B cell (primary cell): ENCODE measurements around the gene CGNL1. TPM values are rescaled to one million over a fixed set of nuclear protein-coding genes. Genes with fewer than 3 reads are reported as not detected.

ENCODE experiments used
- ATAC-seq: fragments of 200-7000 bp; cut with Tn5 transposase; one replicate; pipeline ENCODE4 v1.10.0; 2021; ENCODE audit warnings: low read depth, mild to moderate bottlenecking, moderate number of reproducible peaks, moderate library complexity
- CTCF ChIA-PET: fragments of 350-600 bp; sonication (Branson Sonifier 250); formaldehyde crosslinking; loops from one replicate; lab custom pipeline; 2021; ENCODE audit warnings: antibody characterized with exemption, inconsistent platforms; lab: Charles Lee
- POLR2A ChIA-PET: fragments of 350-600 bp; sonication (Branson Sonifier 250); formaldehyde crosslinking; loops from one replicate; lab custom pipeline; 2021; ENCODE audit warnings: antibody characterized with exemption; lab: Charles Lee
- DNase-seq: peaks from one replicate; pipeline ENCODE4 v3.0.0; 2013
- H2AFZ ChIP-seq: 2 replicates; pipeline ENCODE4 v1.6.1; 2012; ENCODE audit warnings: mild to moderate bottlenecking, low read depth, low read length; ENCODE audit not compliant: insufficient read depth, poor library complexity, severe bottlenecking
- H3K27ac ChIP-seq, 2 donors: 1 replicate in 1 of 2; 2 replicates in 1 of 2; pipeline ENCODE4 v1.5.1; 2012 to 2013; ENCODE audit warnings: low read length in 2 of 2, mild to moderate bottlenecking in 2 of 2, moderate library complexity in 1 of 2
- H3K27me3 ChIP-seq, 4 experiments: fragments of 200-600 bp in 1 of 4; sonication (generic) in 1 of 4; replicated peaks in 1 of 4; 1 replicate in 2 of 4; 2 replicates in 2 of 4; pipeline versions ENCODE4 v1.6.1 to v1.7.0; 2013 to 2016; ENCODE audit warnings: low read length in 3 of 4, mild to moderate bottlenecking in 2 of 4, mixed read lengths in 1 of 4, moderate library complexity in 1 of 4; ENCODE audit not compliant: insufficient read depth in 4 of 4, control insufficient read depth in 3 of 4; ENCODE audit errors: control extremely low read depth in 1 of 4
- H3K36me3 ChIP-seq, 2 experiments: replicated peaks in 1 of 2; 1 replicate in 1 of 2; 2 replicates in 1 of 2; pipeline versions ENCODE4 v1.6.1 to v1.7.1; 2013; ENCODE audit warnings: low read length in 1 of 2; ENCODE audit not compliant: insufficient read depth in 2 of 2, control insufficient read depth in 1 of 2; ENCODE audit errors: control extremely low read depth in 1 of 2, extremely low read depth in 1 of 2
- H3K4me1 ChIP-seq, 2 donors: fragments of 200-600 bp in 1 of 2; sonication (generic) in 1 of 2; 1 replicate in 1 of 2; 2 replicates in 1 of 2; pipeline versions ENCODE4 v1.5.1 to v1.6.1; 2013 to 2017; ENCODE audit warnings: low read length in 2 of 2; ENCODE audit not compliant: control insufficient read depth in 2 of 2, insufficient read depth in 2 of 2
- H3K4me2 ChIP-seq: replicated peaks from 2 replicates; pipeline ENCODE3; 2012; ENCODE audit warnings: mild to moderate bottlenecking, low read depth, low read length; ENCODE audit not compliant: poor library complexity, severe bottlenecking
- H3K4me3 ChIP-seq, 5 experiments: fragments of 200-600 bp in 1 of 5; sonication (generic) in 1 of 5; 1 replicate in 3 of 5; 2 replicates in 2 of 5; pipeline versions ENCODE4 v1.5.1 to v1.7.0; 2011 to 2016; ENCODE audit warnings: low read length in 4 of 5, mild to moderate bottlenecking in 4 of 5, low read depth in 2 of 5, control low read depth in 1 of 5, moderate library complexity in 1 of 5; ENCODE audit not compliant: insufficient read depth in 1 of 5; ENCODE audit errors: control extremely low read depth in 1 of 5, extremely low read depth in 1 of 5
- H3K79me2 ChIP-seq: fragments of 200-600 bp; sonication (generic); one replicate; pipeline ENCODE4 v1.6.0; 2016; ENCODE audit warnings: low read length; ENCODE audit not compliant: control insufficient read depth, insufficient read depth
- H3K9ac ChIP-seq: fragments of 200-600 bp; sonication (generic); 2 replicates; pipeline ENCODE4 v1.6.1; 2017; ENCODE audit warnings: mild to moderate bottlenecking, low read length, moderate library complexity
- H3K9me3 ChIP-seq, 3 donors: one replicate each; pipeline versions ENCODE4 v1.6.1 to v1.7.1; 2013; ENCODE audit warnings: low read length in 2 of 3; ENCODE audit not compliant: control insufficient read depth in 2 of 3, insufficient read depth in 1 of 3; ENCODE audit errors: control extremely low read depth in 1 of 3
- H4K20me1 ChIP-seq: 2 replicates; pipeline ENCODE4 v1.6.0; 2012; ENCODE audit warnings: mild to moderate bottlenecking, low read length; ENCODE audit not compliant: insufficient read depth, control insufficient read depth, poor library complexity, severe bottlenecking
- H3K27ac Mint-ChIP-seq: one replicate; pipeline ENCODE4 v1.8.0; 2021; ENCODE audit warnings: mixed read lengths
- H3K27me3 Mint-ChIP-seq: one replicate; pipeline ENCODE4 v1.8.0; 2021; ENCODE audit warnings: mixed read lengths
- H3K4me1 Mint-ChIP-seq: one replicate; pipeline ENCODE4 v1.8.0; 2021; ENCODE audit warnings: mixed read lengths
- H3K4me3 Mint-ChIP-seq: one replicate; pipeline ENCODE4 v1.8.0; 2021; ENCODE audit warnings: mixed read lengths
- H3K9me3 Mint-ChIP-seq: one replicate; pipeline ENCODE4 v1.8.0; 2022; ENCODE audit warnings: mixed read lengths; ENCODE audit not compliant: insufficient read depth
- EZH2 ChIP-seq: IDR thresholded peaks from 2 replicates; pipeline ENCODE4 v1.6.1; 2012; ENCODE audit warnings: borderline replicate concordance, low read depth, mild to moderate bottlenecking, moderate library complexity, low read length; ENCODE audit not compliant: insufficient read depth, poor library complexity, severe bottlenecking
- WGBS: methylation state at CpG from one replicate; pipeline ENCODE4 v1.1.5; 2013; ENCODE audit warnings: missing lambda C conversion rate; ENCODE audit not compliant: insufficient coverage; 5-methylcytosine and 5-hydroxymethylcytosine counted together
- intact Hi-C: fragments of 100-400 bp; cut with micrococcal nuclease; formaldehyde crosslinking; loops from one replicate; pipeline ENCODE4 v1.10.0; 2022
- polyA plus RNA-seq: library from polyadenylated mRNA; depleted of rRNA; stranded (reverse); fragments of >200 nt; gene quantifications from 2 replicates; pipeline ENCODE4 v1.2.3, GENCODE V29; 2012
- total RNA-seq, 2 donors: library from RNA; stranded (reverse); fragments of 120-200 nt in 1 of 2; gene quantifications; 1 replicate in 1 of 2; 2 replicates in 1 of 2; pipeline versions ENCODE4 v1.2.3 to v1.2.4, GENCODE V29; 2013 to 2022
- TF ChIP-seq, protein P1 (sequence below): fragments of 200-600 bp; IDR thresholded peaks from one replicate; pipeline ENCODE4 v1.8.0; 2022; ENCODE audit warnings: antibody characterized with exemption, mild to moderate bottlenecking

The CGNL1 gene
- total and polyA plus RNA-seq, 2 donors (not counting 1 experiment from before 2014, with no cell fraction given) = 0.03 to 0.12 TPM

DNA sequence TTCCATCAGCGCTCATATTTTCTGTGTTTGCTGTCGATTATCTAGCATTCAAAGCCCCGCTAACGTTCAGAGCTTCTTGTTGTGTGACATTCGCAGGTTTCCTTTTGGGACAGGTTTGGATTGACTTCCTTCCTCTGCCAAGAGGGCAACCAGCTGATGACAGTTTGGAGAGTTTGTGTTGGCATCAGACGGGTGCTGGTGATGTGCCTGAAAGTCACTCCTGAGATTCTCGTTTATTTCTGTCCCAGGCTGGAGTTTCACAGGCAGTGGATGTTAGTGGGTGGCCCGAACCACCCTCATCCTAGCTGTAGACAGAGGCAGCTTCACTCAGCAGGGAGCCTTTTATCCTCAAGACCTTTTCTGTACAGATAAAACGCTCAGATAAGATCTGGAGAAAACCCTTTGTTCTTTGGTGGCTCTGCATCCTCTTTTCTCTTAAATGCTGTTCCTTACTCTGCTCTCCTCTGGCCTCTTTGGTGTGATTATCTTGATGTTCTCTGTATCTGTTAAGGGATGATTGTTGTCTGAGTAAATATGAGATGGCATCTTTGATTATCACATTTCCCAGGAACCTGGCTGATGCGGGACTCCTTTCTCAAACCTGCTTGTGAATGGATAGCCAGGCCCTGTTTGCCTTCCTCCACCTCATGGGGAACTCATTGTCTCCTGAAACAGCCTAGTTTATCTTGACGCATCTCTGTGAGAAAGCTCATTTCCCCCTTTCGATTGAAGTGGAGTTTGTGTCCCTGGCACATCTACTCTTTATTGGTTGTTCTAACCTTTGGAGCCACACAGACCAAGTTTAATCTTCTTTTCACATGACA is 35.9 kb downstream of the CGNL1 start:
- no peak overlapping the region for H3K4me3 ChIP-seq
- H3K4me2 ChIP-seq = no peak overlapping the region
- H2AFZ ChIP-seq = no peak overlapping the region
- TF ChIP-seq, protein P1, sequence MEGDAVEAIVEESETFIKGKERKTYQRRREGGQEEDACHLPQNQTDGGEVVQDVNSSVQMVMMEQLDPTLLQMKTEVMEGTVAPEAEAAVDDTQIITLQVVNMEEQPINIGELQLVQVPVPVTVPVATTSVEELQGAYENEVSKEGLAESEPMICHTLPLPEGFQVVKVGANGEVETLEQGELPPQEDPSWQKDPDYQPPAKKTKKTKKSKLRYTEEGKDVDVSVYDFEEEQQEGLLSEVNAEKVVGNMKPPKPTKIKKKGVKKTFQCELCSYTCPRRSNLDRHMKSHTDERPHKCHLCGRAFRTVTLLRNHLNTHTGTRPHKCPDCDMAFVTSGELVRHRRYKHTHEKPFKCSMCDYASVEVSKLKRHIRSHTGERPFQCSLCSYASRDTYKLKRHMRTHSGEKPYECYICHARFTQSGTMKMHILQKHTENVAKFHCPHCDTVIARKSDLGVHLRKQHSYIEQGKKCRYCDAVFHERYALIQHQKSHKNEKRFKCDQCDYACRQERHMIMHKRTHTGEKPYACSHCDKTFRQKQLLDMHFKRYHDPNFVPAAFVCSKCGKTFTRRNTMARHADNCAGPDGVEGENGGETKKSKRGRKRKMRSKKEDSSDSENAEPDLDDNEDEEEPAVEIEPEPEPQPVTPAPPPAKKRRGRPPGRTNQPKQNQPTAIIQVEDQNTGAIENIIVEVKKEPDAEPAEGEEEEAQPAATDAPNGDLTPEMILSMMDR = no peak
- TF ChIP-seq EZH2 = no peak
- Mint-ChIP-seq H3K27ac (no peak overlapping the region), H3K4me1 (no peaks in the 10 kb centered on the region), H3K4me3 (no peak overlapping the region), H3K9me3 (no peaks in the 10 kb centered on the region), H3K27me3 (peaks cover 9% of the 10 kb centered on the region)
- H3K9ac ChIP-seq = no peak overlapping the region
- H3K4me1 ChIP-seq = no peaks in the 10 kb centered on the region
- ChIA-PET POLR2A (no interaction called here), CTCF (no interaction called here)
- H3K27me3 ChIP-seq = no peaks in the 10 kb centered on the region
- DNase-seq (no peak), ATAC-seq (no peak)
- no peaks in the 10 kb centered on the region for H4K20me1 ChIP-seq
- no peaks in the 10 kb centered on the region for H3K9me3 ChIP-seq
- H3K27ac ChIP-seq = no peak overlapping the region
- intact Hi-C loops = no loop called here
- no peaks in the 10 kb centered on the region for H3K79me2 ChIP-seq
- WGBS = 89% methylated on average over 9 of the region's 12 CpGs
- no peaks in the 10 kb centered on the region for H3K36me3 ChIP-seq

DNA sequence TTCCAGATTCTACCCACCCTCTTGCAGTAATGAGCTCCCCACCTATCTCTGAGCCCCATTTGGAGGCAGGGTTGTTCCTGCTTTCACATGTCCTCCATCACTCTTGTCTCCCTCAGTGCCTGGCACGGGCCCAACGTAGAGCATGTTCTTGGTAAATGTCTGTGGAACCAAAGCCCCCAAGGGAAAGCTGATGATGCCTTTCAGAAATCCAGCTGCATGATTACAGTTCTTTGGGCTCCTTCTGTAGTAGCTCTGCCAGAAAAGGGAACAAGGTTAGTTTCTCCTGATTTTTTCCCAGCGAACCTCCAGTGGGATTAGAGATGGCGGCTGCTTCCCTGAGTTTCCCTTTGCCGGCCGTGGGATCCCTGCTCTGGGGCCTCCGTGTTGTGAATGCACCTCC is 39.3 kb downstream of the CGNL1 start:
- Histone ChIP-seq H3K27me3 (no peaks in the 10 kb centered on the region), H4K20me1 (no peaks in the 10 kb centered on the region), H3K4me2 (no peak overlapping the region), H3K27ac (no peak overlapping the region), H3K36me3 (no peaks in the 10 kb centered on the region), H3K4me3 (no peak overlapping the region), H3K9ac (no peak overlapping the region), H3K4me1 (no peaks in the 10 kb centered on the region), H3K79me2 (no peaks in the 10 kb centered on the region), H2AFZ (no peak overlapping the region), H3K9me3 (no peaks in the 10 kb centered on the region)
- no peak overlapping the region for H3K4me3 Mint-ChIP-seq
- POLR2A ChIA-PET = no interaction called here
- H3K9me3 Mint-ChIP-seq = no peaks in the 10 kb centered on the region
- intact Hi-C loops = no loop called here
- CTCF ChIA-PET = no interaction called here
- H3K4me1 Mint-ChIP-seq = no peaks in the 10 kb centered on the region
- H3K27me3 Mint-ChIP-seq = peaks cover 12% of the 10 kb centered on the region
- ATAC-seq (no peak), DNase-seq (no peak)
- H3K27ac Mint-ChIP-seq = no peak overlapping the region
- 70% methylated on average over 2 of the region's 7 CpGs for WGBS
- TF ChIP-seq, protein P1 = no peak
- TF ChIP-seq EZH2 = no peak
